CD4-positive, alpha-beta memory T cell (primary cell): Measurements from ENCODE around the gene EFL1. TPM values are rescaled to one million over a fixed set of nuclear protein-coding genes. Genes with fewer than 3 reads are reported as not detected.

Experiments
- CTCF ChIA-PET: fragments of 350-600 bp; sonication (Branson Sonifier 250); formaldehyde crosslinking; loops from one replicate; lab custom pipeline; 2021; ENCODE audit warnings: inconsistent platforms; ENCODE audit not compliant: partially characterized antibody; lab: Charles Lee
- POLR2A ChIA-PET: fragments of 350-600 bp; sonication (Branson Sonifier 250); formaldehyde crosslinking; loops from one replicate; lab custom pipeline; 2021; ENCODE audit not compliant: partially characterized antibody; lab: Charles Lee
- DNase-seq, 5 donors: peaks; one replicate each; pipeline versions ENCODE4 v3.0.0 to v3.0.0-alpha.2; 2020 to 2022; ENCODE audit warnings: mixed read lengths in 1 of 5
- H3K27ac ChIP-seq: one replicate; pipeline ENCODE4 v1.7.0; 2013; ENCODE audit warnings: low read depth, low read length
- H3K27me3 ChIP-seq: 2 replicates; pipeline ENCODE4 v1.7.0; 2013; ENCODE audit warnings: mild to moderate bottlenecking, low read length, moderate library complexity; ENCODE audit not compliant: insufficient read depth
- H3K36me3 ChIP-seq: 2 replicates; pipeline ENCODE4 v1.7.0; 2013; ENCODE audit warnings: mild to moderate bottlenecking, low read length, moderate library complexity; ENCODE audit not compliant: insufficient read depth
- H3K4me1 ChIP-seq: 2 replicates; pipeline ENCODE4 v1.7.0; 2013; ENCODE audit warnings: mild to moderate bottlenecking, low read length, moderate library complexity; ENCODE audit not compliant: insufficient read depth
- H3K4me3 ChIP-seq, 2 donors: one replicate each; pipeline ENCODE4 v1.7.0; 2013; ENCODE audit warnings: low read length in 2 of 2, mild to moderate bottlenecking in 1 of 2
- H3K9me3 ChIP-seq, 2 donors: one replicate each; pipeline ENCODE4 v1.7.0; 2013; ENCODE audit warnings: low read length in 2 of 2, control low read depth in 1 of 2; ENCODE audit not compliant: control insufficient read depth in 1 of 2
- H3K27ac Mint-ChIP-seq, 7 donors: one replicate each; pipeline ENCODE4 v1.8.0; 2020 to 2021; ENCODE audit warnings: mixed read lengths in 7 of 7, mild to moderate bottlenecking in 6 of 7, inconsistent platforms in 3 of 7, moderate library complexity in 3 of 7
- H3K27me3 Mint-ChIP-seq, 2 donors: one replicate each; pipeline ENCODE4 v1.8.0; 2020 to 2021; ENCODE audit warnings: mixed read lengths in 2 of 2
- H3K36me3 Mint-ChIP-seq, 2 donors: one replicate each; pipeline ENCODE4 v1.8.0; 2020 to 2021; ENCODE audit warnings: mixed read lengths in 2 of 2, inconsistent platforms in 1 of 2, mild to moderate bottlenecking in 1 of 2
- H3K4me1 Mint-ChIP-seq, 4 donors: one replicate each; pipeline ENCODE4 v1.8.0; 2020 to 2021; ENCODE audit warnings: mixed read lengths in 4 of 4, mild to moderate bottlenecking in 1 of 4
- H3K4me3 Mint-ChIP-seq, 8 donors: one replicate each; pipeline ENCODE4 v1.8.0; 2020 to 2021; ENCODE audit warnings: mixed read lengths in 8 of 8, mild to moderate bottlenecking in 7 of 8, moderate library complexity in 6 of 8, inconsistent platforms in 3 of 8
- H3K9me3 Mint-ChIP-seq, 8 donors: one replicate each; pipeline ENCODE4 v1.8.0; 2020 to 2021; ENCODE audit warnings: mixed read lengths in 8 of 8, mild to moderate bottlenecking in 5 of 8, inconsistent platforms in 3 of 8, moderate library complexity in 1 of 8
- intact Hi-C: fragments of 100-400 bp; cut with micrococcal nuclease; formaldehyde crosslinking; loops from one replicate; pipeline ENCODE4 v1.15.1; 2023
- polyA plus RNA-seq, 2 donors: library from polyadenylated mRNA; unstranded; fragments of 300-500 nt; fragmentation: Illumina TruSeq; gene quantifications; one replicate each; pipeline ENCODE4 v1.2.3, GENCODE V29; 2021
- total RNA-seq, 2 experiments: library from RNA; stranded (reverse); gene quantifications; one replicate each; pipeline ENCODE4 v1.2.3, GENCODE V29; 2021

EFL1 gene
- total and polyA plus RNA-seq, 4 experiments from 2014 or later: 9.3 to 23.8 (median 21.5) TPM

GRCh38 chr15:82128401-82129148, 134.0 kb downstream of the EFL1 start:
- H3K4me3 Mint-ChIP-seq: no peak overlapping the region
- H3K27ac Mint-ChIP-seq: peak overlapping the region in 2 of 7 donors; percentile 67 to 71

GRCh38 chr15:82127581-82127980, 135.0 kb downstream of the EFL1 start:
- Histone ChIP-seq H3K4me1 (no peaks in the 10 kb centered on the region), H3K27ac (no peak overlapping the region), H3K27me3 (no peaks in the 10 kb centered on the region), H3K4me3 (no peak overlapping the region), H3K9me3 (no peaks in the 10 kb centered on the region), H3K36me3 (peaks cover 7% of the 10 kb centered on the region)
- Mint-ChIP-seq H3K36me3 (peaks cover 53 to 63% of the 10 kb centered on the region in 2 donors), H3K9me3 (no peaks in the 10 kb centered on the region), H3K4me1 (peaks cover 0 to 2% (median 0%) of the 10 kb centered on the region in 4 donors), H3K27me3 (no peaks in the 10 kb centered on the region), H3K27ac (no peak overlapping the region), H3K4me3 (no peak overlapping the region)
- CTCF ChIA-PET: interaction anchor here (1.8 kb wide), 1 partner anchor 19 kb away, joined by 5 read pairs; no protein-coding TSS in a partner anchor
- intact Hi-C loops: no loop called here
- POLR2A ChIA-PET: no interaction called here
- no peak for DNase-seq

More at GRCh38 chr15:82128401-82129148, 134.0 kb downstream of the EFL1 start:
- H3K27me3 ChIP-seq: no peaks in the 10 kb centered on the region
- H3K9me3 ChIP-seq: no peaks in the 10 kb centered on the region
- ChIA-PET CTCF (interaction anchor here (1.8 kb wide), 1 partner anchor 20 kb away, joined by 5 read pairs; no protein-coding TSS in a partner anchor), POLR2A (no interaction called here)
- no peaks in the 10 kb centered on the region for H3K4me1 ChIP-seq
- Mint-ChIP-seq H3K27me3 (no peaks in the 10 kb centered on the region), H3K4me1 (peaks cover 0 to 2% (median 0%) of the 10 kb centered on the region in 4 donors), H3K36me3 (peaks cover 56 to 65% of the 10 kb centered on the region in 2 donors), H3K9me3 (no peaks in the 10 kb centered on the region)
- no peak for DNase-seq
- peaks cover 7% of the 10 kb centered on the region for H3K36me3 ChIP-seq
- H3K27ac ChIP-seq: no peak overlapping the region
- intact Hi-C loops: no loop called here
- no peak overlapping the region for H3K4me3 ChIP-seq

- ChIA-PET CTCF (interaction anchor here (1.2 kb wide), 1 partner anchor 16 kb away, joined by 3 read pairs; no protein-coding TSS in a partner anchor), POLR2A (no interaction called here)
- H3K9me3 Mint-ChIP-seq: no peaks in the 10 kb centered on the region
- Histone ChIP-seq H3K36me3 (peaks cover 7% of the 10 kb centered on the region), H3K4me3 (no peak overlapping the region), H3K27me3 (no peaks in the 10 kb centered on the region), H3K9me3 (no peaks in the 10 kb centered on the region), H3K4me1 (no peaks in the 10 kb centered on the region), H3K27ac (no peak overlapping the region)
- H3K36me3 Mint-ChIP-seq: peaks cover 44 to 57% of the 10 kb centered on the region in 2 donors
- H3K27me3 Mint-ChIP-seq: no peaks in the 10 kb centered on the region
- DNase-seq: no peak
- intact Hi-C loops: no loop called here
- H3K4me3 Mint-ChIP-seq: no peak overlapping the region
- peaks cover 0 to 2% (median 0%) of the 10 kb centered on the region in 4 donors for H3K4me1 Mint-ChIP-seq
- no peak overlapping the region for H3K27ac Mint-ChIP-seq
Observed at GRCh38 chr15:82126346-82126745, 136.2 kb downstream of the EFL1 start.

- Mint-ChIP-seq H3K4me3 (no peak overlapping the region), H3K4me1 (peaks cover 0 to 2% (median 0%) of the 10 kb centered on the region in 4 donors), H3K27ac (no peak overlapping the region), H3K27me3 (no peaks in the 10 kb centered on the region), H3K9me3 (no peaks in the 10 kb centered on the region), H3K36me3 (peaks cover 40 to 52% of the 10 kb centered on the region in 2 donors)
- Histone ChIP-seq H3K27ac (no peak overlapping the region), H3K4me3 (no peak overlapping the region), H3K36me3 (no peaks in the 10 kb centered on the region), H3K27me3 (no peaks in the 10 kb centered on the region), H3K4me1 (no peaks in the 10 kb centered on the region), H3K9me3 (no peaks in the 10 kb centered on the region)
- intact Hi-C loops: no loop called here
- no peak for DNase-seq
- ChIA-PET POLR2A (no interaction called here), CTCF (no interaction called here)
Observed at GRCh38 chr15:82124331-82125263, 137.9 kb downstream of the EFL1 start.

GRCh38 chr15:82122746-82123400, 139.7 kb downstream of the EFL1 start:
- H3K4me3 Mint-ChIP-seq: no peak overlapping the region
- DNase-seq: no peak
- H3K4me1 ChIP-seq: no peaks in the 10 kb centered on the region
- POLR2A ChIA-PET: no interaction called here
- CTCF ChIA-PET: interaction anchor here (0.5 to 1.0 kb wide), 2 partner anchors 17 to 32 kb away, joined by 3 read pairs; no protein-coding TSS in a partner anchor
- no peak overlapping the region for H3K4me3 ChIP-seq
- H3K9me3 ChIP-seq: no peaks in the 10 kb centered on the region
- no peaks in the 10 kb centered on the region for H3K36me3 ChIP-seq
- intact Hi-C loops: no loop called here
- H3K36me3 Mint-ChIP-seq: peaks cover 29 to 39% of the 10 kb centered on the region in 2 donors
- no peaks in the 10 kb centered on the region for H3K27me3 ChIP-seq
- no peak overlapping the region for H3K27ac ChIP-seq
- H3K27ac Mint-ChIP-seq: no peak overlapping the region
- no peaks in the 10 kb centered on the region for H3K9me3 Mint-ChIP-seq
- H3K4me1 Mint-ChIP-seq: peaks cover 0 to 2% (median 0%) of the 10 kb centered on the region in 4 donors
- no peaks in the 10 kb centered on the region for H3K27me3 Mint-ChIP-seq

GRCh38 chr15:82118040-82118439, 144.5 kb downstream of the EFL1 start:
- CTCF ChIA-PET: interaction anchor here (4.7 kb wide), 1 partner anchor 9 kb away, joined by 15 read pairs; no protein-coding TSS in a partner anchor
- DNase-seq: no peak
- Histone ChIP-seq H3K27me3 (no peaks in the 10 kb centered on the region), H3K4me1 (no peaks in the 10 kb centered on the region), H3K9me3 (no peaks in the 10 kb centered on the region), H3K36me3 (no peaks in the 10 kb centered on the region), H3K4me3 (no peak overlapping the region), H3K27ac (no peak overlapping the region)
- Mint-ChIP-seq H3K36me3 (peaks cover 12 to 22% of the 10 kb centered on the region in 2 donors), H3K9me3 (no peaks in the 10 kb centered on the region), H3K4me3 (peak overlapping the region in 1 of 8 donors; percentile 48), H3K27me3 (no peaks in the 10 kb centered on the region), H3K27ac (peak overlapping the region in 1 of 7 donors; percentile 68), H3K4me1 (no peaks in the 10 kb centered on the region)
- intact Hi-C loops: no loop called here
- POLR2A ChIA-PET: no interaction called here
